IPS-20b (cell line): ENCODE results near the gene IFNAR2.

Experiments used
- H3K27ac ChIP-seq: one replicate; pipeline ENCODE4 v1.5.1; 2013; ENCODE audit warnings: low read length
- H3K27me3 ChIP-seq: 2 replicates; pipeline ENCODE4 v1.6.1; 2013; ENCODE audit warnings: mild to moderate bottlenecking, low read length, inconsistent platforms; ENCODE audit not compliant: insufficient read depth
- H3K36me3 ChIP-seq: 2 replicates; pipeline ENCODE4 v1.6.1; 2013; ENCODE audit warnings: low read depth, mild to moderate bottlenecking, inconsistent platforms, low read length, moderate library complexity; ENCODE audit not compliant: insufficient read depth
- H3K4me1 ChIP-seq: 2 replicates; pipeline ENCODE4 v1.6.1; 2013; ENCODE audit warnings: mild to moderate bottlenecking, control low read depth, inconsistent platforms, low read length, moderate library complexity; ENCODE audit not compliant: insufficient read depth
- H3K4me3 ChIP-seq: 2 replicates; pipeline ENCODE4 v1.5.1; 2013; ENCODE audit warnings: mild to moderate bottlenecking, low read length, inconsistent platforms
- H3K9ac ChIP-seq: 2 replicates; pipeline ENCODE4 v1.6.1; 2013; ENCODE audit warnings: low read depth, mild to moderate bottlenecking, inconsistent platforms, low read length, moderate library complexity
- H3K9me3 ChIP-seq: 2 replicates; pipeline ENCODE4 v1.6.1; 2013; ENCODE audit warnings: mild to moderate bottlenecking, low read depth, low read length, inconsistent platforms; ENCODE audit not compliant: insufficient read depth

IFNAR2 gene

DNA sequence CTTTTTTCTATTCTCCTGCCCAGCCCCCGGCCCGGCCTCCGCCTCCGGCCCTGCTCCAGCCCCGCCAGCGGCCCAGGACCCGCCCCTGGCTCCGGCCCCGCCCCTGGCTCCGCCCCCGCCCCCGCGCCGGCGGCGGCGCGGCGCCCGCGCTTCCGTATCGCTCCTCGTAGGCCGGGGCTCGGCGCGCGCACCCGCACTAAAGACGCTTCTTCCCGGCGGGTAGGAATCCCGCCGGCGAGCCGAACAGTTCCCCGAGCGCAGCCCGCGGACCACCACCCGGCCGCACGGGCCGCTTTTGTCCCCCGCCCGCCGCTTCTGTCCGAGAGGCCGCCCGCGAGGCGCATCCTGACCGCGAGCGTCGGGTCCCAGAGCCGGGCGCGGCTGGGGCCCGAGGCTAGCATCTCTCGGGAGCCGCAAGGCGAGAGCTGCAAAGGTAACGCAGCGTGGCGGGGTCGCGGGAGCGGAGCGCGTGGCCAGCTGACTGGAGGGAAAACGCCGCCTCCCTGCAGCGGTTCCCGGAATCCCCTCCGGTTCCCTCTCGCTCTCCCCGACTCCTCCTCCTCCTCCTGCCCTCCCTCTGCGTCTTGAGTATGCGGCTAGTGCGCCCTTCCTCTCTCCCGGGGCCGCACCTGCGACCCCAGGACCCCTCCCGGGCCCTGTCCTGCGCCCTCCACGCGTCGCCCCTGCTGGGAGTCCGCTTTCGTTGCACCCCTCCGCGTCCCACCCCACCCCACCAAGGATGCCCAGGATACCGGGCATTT is at the start of gene IFNAR2:
TSS of gene IFNAR2 (plus strand) at position 155 of the 761 bp plus-strand sequence. CDS start 11,985 bp downstream, outside the sequence.
- Histone ChIP-seq H3K27ac (peak within 1 kb of the TSS; percentile 22), H3K27me3 (peaks cover 8% of the 10 kb centered on the region; the same call in 1 of the 2 replicates), H3K9ac (peak within 1 kb of the TSS; percentile 78; the same call in 1 of the 2 replicates), H3K4me3 (peak within 1 kb of the TSS; percentile 88), H3K36me3 (no peaks in the 10 kb centered on the region), H3K4me1 (peaks cover 16% of the 10 kb centered on the region), H3K9me3 (no peaks in the 10 kb centered on the region; the same call in 1 of the 2 replicates)

DNA sequence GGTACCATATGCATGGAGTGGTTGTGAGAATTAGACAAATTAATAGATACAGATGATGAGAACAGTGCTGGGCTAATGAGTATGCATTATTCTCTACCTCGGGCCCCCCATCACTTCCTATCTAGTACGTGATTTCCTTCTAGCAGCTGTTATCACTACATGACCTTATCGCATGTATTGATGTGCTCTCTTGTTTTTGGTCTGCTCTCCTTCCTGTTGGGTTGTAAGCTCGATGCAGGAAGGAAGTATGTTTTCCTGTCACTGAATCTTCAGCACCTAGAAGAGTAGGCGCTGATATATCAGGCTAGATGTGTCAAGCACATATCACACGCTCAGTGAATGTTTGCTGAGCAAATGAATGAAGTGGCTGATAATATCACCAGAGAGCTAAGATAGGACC is 43.9 kb upstream of the IFNAR2 start:
- H3K4me1 ChIP-seq, result no peaks in the 10 kb centered on the region
- no peaks in the 10 kb centered on the region for H3K36me3 ChIP-seq
- no peak overlapping the region for H3K9ac ChIP-seq
- no peak overlapping the region for H3K4me3 ChIP-seq
- no peaks in the 10 kb centered on the region; the same call in 1 of the 2 replicates for H3K27me3 ChIP-seq
- no peak overlapping the region for H3K27ac ChIP-seq
- H3K9me3 ChIP-seq, result no peaks in the 10 kb centered on the region

DNA sequence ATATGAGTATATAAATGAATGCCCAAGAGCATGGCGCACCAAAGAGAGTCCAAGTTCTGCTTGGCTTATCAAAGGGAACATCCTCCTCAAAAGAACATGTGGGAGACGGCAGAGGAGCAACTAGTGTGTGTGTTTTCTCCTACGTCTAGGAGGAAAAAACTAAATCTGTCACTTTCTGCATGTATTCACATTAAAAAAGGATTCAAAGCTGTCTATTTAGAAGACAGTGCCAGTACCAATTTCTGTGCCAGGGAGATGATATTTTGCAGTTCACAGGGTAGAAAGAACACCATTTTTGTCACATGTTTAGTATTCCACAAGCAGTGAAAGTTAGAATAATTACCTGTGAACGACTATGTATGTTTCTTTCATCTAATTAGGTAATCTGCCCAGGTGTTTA is 42.5 kb upstream of the IFNAR2 start:
- Histone ChIP-seq H3K9ac (no peak overlapping the region), H3K4me1 (no peaks in the 10 kb centered on the region), H3K36me3 (no peaks in the 10 kb centered on the region), H3K27me3 (no peaks in the 10 kb centered on the region; the same call in 1 of the 2 replicates), H3K9me3 (no peaks in the 10 kb centered on the region), H3K27ac (no peak overlapping the region), H3K4me3 (no peak overlapping the region)

DNA sequence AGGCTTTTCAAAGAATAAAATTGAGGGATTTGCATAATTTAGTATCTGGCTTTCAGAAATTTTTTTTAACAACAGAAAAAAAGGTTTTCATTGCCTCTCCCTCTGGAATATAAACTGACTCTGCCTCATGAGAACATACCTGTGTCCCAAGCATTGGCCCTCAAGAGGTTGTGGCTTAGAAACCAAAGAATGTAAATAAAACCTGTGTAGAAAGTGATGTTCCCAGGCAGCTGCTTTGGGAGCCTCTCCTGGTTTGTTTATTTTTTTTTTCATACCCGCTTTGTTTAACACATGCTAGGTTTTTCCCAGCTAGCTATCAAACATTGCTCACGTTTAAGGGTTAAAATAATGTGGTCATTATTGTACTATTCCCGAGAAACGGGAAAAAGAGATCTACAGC is 40.5 kb upstream of the IFNAR2 start:
- Histone ChIP-seq H3K4me3 (no peak overlapping the region), H3K4me1 (no peaks in the 10 kb centered on the region), H3K27ac (no peak overlapping the region)

DNA sequence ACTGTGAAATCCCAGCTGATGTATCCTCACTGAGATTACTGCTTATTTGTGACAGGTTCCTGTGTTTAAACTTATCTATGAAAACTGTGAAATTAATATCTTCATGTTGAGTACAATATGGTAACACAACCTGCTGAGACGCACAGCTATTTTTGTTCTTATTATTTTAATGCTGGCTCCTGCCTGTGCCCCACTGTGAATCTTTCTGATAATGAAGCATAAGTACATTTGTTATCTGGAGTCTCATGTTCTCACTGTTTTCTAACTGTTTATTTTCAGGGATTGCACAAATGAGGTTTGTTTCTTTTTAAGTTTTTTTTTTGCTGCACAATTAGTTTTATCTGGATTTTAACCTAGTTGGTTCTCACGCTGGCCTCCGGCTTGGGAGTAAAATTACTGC is 39.9 kb upstream of the IFNAR2 start:
- Histone ChIP-seq H3K9ac (no peak overlapping the region), H3K27me3 (no peaks in the 10 kb centered on the region; the same call in 1 of the 2 replicates), H3K4me1 (no peaks in the 10 kb centered on the region)

More for the DNA sequence above, 40.5 kb upstream of the IFNAR2 start:
- no peaks in the 10 kb centered on the region; the same call in 1 of the 2 replicates for H3K27me3 ChIP-seq
- H3K9ac ChIP-seq, result no peak overlapping the region
- H3K36me3 ChIP-seq, result no peaks in the 10 kb centered on the region
- H3K9me3 ChIP-seq, result no peaks in the 10 kb centered on the region

DNA sequence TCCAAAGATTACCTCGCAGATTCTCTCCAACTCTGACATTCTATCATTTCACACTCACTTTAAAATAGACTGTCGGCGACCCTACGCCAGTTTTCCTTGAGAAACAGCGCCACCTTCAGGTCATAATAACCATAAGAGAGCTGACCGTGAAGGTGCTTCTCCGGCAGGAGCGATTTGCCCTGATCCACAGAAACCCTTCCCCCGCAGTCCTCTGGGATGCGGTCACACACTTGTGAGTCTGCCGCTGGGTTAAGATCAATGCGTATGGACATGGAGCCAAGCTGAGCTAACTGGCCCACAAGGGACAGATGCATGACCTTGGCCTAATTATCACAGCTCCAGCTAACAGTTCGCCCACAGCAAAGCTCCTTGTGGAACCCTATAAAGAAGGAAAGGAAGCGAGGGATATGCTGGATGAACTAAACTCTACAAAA is 32.8 kb upstream of the IFNAR2 start:
- no peak overlapping the region for H3K27ac ChIP-seq
- no peak overlapping the region for H3K9ac ChIP-seq
- H3K36me3 ChIP-seq, result no peaks in the 10 kb centered on the region
- 0 out of 2 replicates have a peak, but pooled peaks cover 5% of the 10 kb centered on the region for H3K4me1 ChIP-seq
- no peaks in the 10 kb centered on the region for H3K9me3 ChIP-seq
- peak overlapping the region; percentile 38; the same call in 1 of the 2 replicates for H3K4me3 ChIP-seq
- peaks cover 10% of the 10 kb centered on the region; the same call in 1 of the 2 replicates for H3K27me3 ChIP-seq

More for the DNA sequence above, 39.9 kb upstream of the IFNAR2 start:
- Histone ChIP-seq H3K27ac (no peak overlapping the region), H3K9me3 (no peaks in the 10 kb centered on the region), H3K36me3 (no peaks in the 10 kb centered on the region), H3K4me3 (no peak overlapping the region)

DNA sequence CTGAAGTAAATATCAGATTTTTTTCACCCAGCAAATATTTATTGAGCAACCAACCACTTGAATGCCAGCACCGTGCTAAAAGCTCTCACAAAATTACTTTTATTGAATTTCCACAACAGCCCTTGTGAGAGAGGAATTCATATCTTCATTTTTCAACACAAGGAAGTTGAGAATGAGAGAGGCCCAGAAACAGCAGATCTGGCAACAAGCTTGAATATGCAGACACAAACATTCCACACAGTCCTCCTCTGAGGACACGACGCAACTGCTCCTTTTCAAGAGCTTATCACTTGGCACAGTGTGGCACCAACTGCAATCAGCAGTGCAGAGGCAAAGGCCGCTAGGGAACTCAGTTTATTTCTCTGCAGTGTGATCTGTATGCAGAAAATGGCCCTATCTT is 32.2 kb upstream of the IFNAR2 start:
- Histone ChIP-seq H3K9me3 (no peaks in the 10 kb centered on the region), H3K4me1 (0 out of 2 replicates have a peak, but pooled peaks cover 5% of the 10 kb centered on the region), H3K9ac (no peak overlapping the region), H3K36me3 (no peaks in the 10 kb centered on the region), H3K4me3 (no peak overlapping the region), H3K27me3 (peaks cover 10% of the 10 kb centered on the region; the same call in 1 of the 2 replicates), H3K27ac (no peak overlapping the region)

DNA sequence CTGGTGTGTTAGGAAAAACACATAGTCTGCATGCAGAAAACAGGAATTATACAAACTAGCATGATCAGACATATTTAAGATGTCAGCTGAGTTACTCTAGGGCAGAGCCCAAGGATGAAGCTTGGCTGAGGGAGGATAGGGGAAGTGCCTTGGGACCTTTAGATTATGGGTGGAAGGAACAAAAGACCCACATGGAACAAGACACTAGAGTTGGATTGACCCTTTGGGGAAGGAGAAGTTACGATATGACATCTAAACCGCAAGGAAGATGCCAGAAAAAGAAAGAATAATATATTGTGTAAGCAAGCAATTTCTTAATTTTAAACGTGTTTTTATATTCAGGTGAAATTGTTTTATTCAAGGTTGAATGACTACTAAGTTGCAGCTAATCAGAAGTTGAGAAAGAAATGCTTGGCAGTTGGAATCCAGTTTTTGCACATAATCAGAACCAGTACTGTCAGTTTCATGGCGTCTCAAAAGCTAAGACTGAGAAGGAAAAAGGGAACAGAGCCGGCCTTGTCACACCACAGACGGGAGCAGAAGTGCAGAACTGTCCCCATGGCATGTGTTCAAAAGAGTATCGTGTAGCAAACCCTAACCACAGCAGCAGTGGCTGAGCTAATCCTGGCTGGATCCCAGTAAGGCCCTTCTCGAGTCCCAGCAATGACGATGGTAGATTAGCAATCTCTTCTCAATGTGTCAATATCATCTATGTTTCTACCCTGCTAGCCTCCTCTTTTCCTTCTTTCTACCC is 31.2 kb upstream of the IFNAR2 start:
- peaks cover 10% of the 10 kb centered on the region; the same call in 1 of the 2 replicates for H3K27me3 ChIP-seq
- no peak overlapping the region for H3K27ac ChIP-seq
- H3K36me3 ChIP-seq, result no peaks in the 10 kb centered on the region
- 0 out of 2 replicates have a peak, but pooled peaks cover 5% of the 10 kb centered on the region for H3K4me1 ChIP-seq
- H3K9me3 ChIP-seq, result no peaks in the 10 kb centered on the region
- H3K4me3 ChIP-seq, result no peak overlapping the region
- H3K9ac ChIP-seq, result no peak overlapping the region

DNA sequence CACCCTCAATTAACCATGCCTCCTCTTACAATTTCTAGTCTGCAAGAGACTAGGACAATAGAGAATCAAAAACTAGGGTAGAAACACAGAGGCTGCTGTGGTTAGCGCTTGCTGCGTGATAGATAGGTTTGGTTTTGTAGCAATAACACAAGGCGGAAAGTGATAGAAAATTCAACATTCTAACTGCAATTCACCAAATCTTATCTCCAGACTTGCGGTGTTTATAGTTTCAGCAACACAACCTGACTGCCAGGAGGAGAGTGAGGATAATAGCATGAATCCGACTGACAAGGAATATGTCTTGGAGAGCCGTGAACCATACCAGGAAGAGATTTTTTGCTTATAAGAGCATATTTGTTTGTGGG is 30.7 kb upstream of the IFNAR2 start:
- H3K36me3 ChIP-seq, result no peaks in the 10 kb centered on the region
- H3K4me1 ChIP-seq, result 0 out of 2 replicates have a peak, but pooled peaks cover 5% of the 10 kb centered on the region
- H3K27ac ChIP-seq, result no peak overlapping the region
- peaks cover 10% of the 10 kb centered on the region; the same call in 1 of the 2 replicates for H3K27me3 ChIP-seq
- H3K4me3 ChIP-seq, result no peak overlapping the region
- no peaks in the 10 kb centered on the region for H3K9me3 ChIP-seq
- H3K9ac ChIP-seq, result no peak overlapping the region

DNA sequence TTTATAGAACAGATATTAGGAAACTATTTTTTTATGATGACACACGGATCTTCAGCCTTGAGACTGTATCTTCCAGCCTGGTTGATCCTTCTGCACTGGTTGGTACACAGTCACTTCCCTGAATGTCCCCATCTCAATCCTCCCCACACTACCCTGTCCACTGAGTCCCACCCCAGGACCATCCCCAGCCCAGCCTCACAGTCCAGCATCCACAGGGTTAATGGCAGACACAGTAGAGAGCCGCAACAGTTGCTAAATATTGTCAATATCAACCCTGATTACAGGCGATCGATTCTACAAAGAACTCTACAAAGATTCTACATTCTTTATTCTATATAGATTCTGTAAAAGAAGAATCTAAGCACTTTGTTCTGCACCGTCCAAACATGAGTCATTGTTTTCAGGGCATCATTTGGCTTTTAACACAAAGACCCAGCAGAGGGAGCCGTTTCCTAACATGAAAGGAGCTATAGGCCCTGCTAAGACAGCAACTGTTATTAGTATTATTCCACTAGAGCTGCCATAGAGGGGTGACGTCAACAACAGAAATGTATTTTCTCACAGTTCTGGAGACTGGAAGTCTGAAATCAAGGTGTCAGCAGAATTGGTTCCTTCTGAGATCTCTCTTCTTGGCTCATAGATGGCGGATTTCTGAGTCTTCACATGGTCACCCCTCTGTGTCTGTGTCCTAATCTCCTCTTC is 30.1 kb upstream of the IFNAR2 start:
- Histone ChIP-seq H3K9ac (no peak overlapping the region), H3K36me3 (no peaks in the 10 kb centered on the region), H3K9me3 (no peaks in the 10 kb centered on the region), H3K27ac (no peak overlapping the region), H3K27me3 (peaks cover 10% of the 10 kb centered on the region; the same call in 1 of the 2 replicates), H3K4me3 (no peak overlapping the region), H3K4me1 (0 out of 2 replicates have a peak, but pooled peaks cover 5% of the 10 kb centered on the region)

DNA sequence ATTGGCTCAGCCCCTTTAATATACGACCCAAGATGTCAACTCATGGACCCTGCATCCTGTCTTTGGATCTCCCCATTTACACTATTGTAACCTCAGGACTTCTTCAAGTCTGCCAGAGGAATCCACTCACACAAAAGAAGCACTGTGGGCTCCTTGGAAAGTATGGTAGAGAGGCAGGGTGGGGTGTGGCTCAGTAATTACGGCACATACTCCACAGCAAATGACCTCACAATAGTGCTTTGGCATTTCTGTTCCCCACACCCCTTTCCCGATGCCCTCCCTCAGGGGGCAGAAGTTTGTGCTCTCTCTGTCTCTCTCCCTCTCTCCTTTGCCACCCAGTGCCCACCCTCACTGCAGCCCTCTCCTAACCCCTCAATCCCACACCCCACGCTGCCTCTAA is 27.8 kb upstream of the IFNAR2 start:
- no peak overlapping the region for H3K4me3 ChIP-seq
- no peaks in the 10 kb centered on the region for H3K9me3 ChIP-seq
- no peaks in the 10 kb centered on the region for H3K36me3 ChIP-seq
- H3K4me1 ChIP-seq, result no peaks in the 10 kb centered on the region
- H3K27ac ChIP-seq, result no peak overlapping the region
- H3K9ac ChIP-seq, result no peak overlapping the region
- H3K27me3 ChIP-seq, result peaks cover 10% of the 10 kb centered on the region; the same call in 1 of the 2 replicates
